ENCODE measurements around the gene USP10. TPM values are rescaled to one million over a fixed set of nuclear protein-coding genes. Genes with fewer than 3 reads are reported as not detected.

Gene USP10
- polyA plus RNA-seq, 2 of the 4 experiments (the other 2 are of a cell fraction): 61.5 to 93.5 TPM

- CTCF ChIA-PET: interaction anchor here (0.6 to 5.2 kb wide), 4 partner anchors 9 to 19 kb away, joined by 3 to 62 read pairs (median 4); partner anchors contain the start of gene KLHL36
- WGBS (ENCODE audit: missing lambda C conversion rate): 87% methylated on average over 7 of the region's 7 CpGs
Measured at GRCh38 chr16:84660973-84661372, 38.8 kb upstream of the USP10 start.

GRCh38 chr16:84661418-84662060 is 38.3 kb upstream of the USP10 start:
- 94% methylated on average over 50 of the region's 51 CpGs for WGBS (ENCODE audit: missing lambda C conversion rate)
- no peaks in the 10 kb centered on the region for H3K4me1 ChIP-seq
- H3K4me2 ChIP-seq: no peak overlapping the region
- DNase-seq (ENCODE audit: low read depth in 1 of 2, low spot score in 1 of 2): no peak
- no peak overlapping the region for H3K27ac ChIP-seq
- no peak overlapping the region for H3K4me3 ChIP-seq
- POLR2A ChIA-PET: no interaction called here
- ATAC-seq: no peak
- no peaks in the 10 kb centered on the region for H3K9me3 ChIP-seq
- CTCF ChIA-PET: interaction anchor here (0.6 to 5.2 kb wide), 7 partner anchors 12 to 251 kb away, joined by 3 to 62 read pairs (median 5); partner anchors contain the start of gene KLHL36
- FAIRE-seq: no peak
- TF ChIP-seq RAD21 (conservative IDR thresholded peaks at IDR 0.05 in 1 of 2, IDR thresholded peaks at IDR 0.05 in 1 of 2) (no peak), CEBPB (IDR thresholded peaks at IDR 0.05) (no peak), RCOR1 (IDR thresholded peaks at IDR 0.05; ENCODE audit: low read depth, low read length) (no peak), NFE2L2 (conservative IDR thresholded peaks at IDR 0.05; ENCODE audit: low read length) (no peak), ZSCAN20 (CRISPR knock-in tag; IDR thresholded peaks at IDR 0.05) (no peak), EHMT2 (IDR thresholded peaks at IDR 0.05; ENCODE audit: low read depth) (no peak), ESRRA (IDR thresholded peaks at IDR 0.05; ENCODE audit: borderline replicate concordance, low read length) (no peak), ELK1 (IDR thresholded peaks at IDR 0.05; ENCODE audit: low read depth, low read length) (no peak), HDAC2 (IDR thresholded peaks at IDR 0.05) (no peak), HEYL (CRISPR knock-in tag; IDR thresholded peaks at IDR 0.05) (no peak), RARB (CRISPR knock-in tag; IDR thresholded peaks at IDR 0.05) (no peak), FOXS1 (CRISPR knock-in tag; IDR thresholded peaks at IDR 0.05) (no peak), HOXB13 (CRISPR knock-in tag; IDR thresholded peaks at IDR 0.05; ENCODE audit: low read depth) (no peak), PHF8 (IDR thresholded peaks at IDR 0.05; ENCODE audit: borderline replicate concordance, low read depth) (no peak), JUN (IDR thresholded peaks at IDR 0.05) (no peak), POLR2A (IDR thresholded peaks at IDR 0.05; ENCODE audit: low read length) (no peak), EHF (CRISPR knock-in tag; IDR thresholded peaks at IDR 0.05) (no peak), KDM5A (IDR thresholded peaks at IDR 0.05) (no peak)

More at GRCh38 chr16:84660973-84661372, 38.8 kb upstream of the USP10 start:
- H3K27ac ChIP-seq: no peak overlapping the region
- DNase-seq (ENCODE audit: low read depth in 1 of 2, low spot score in 1 of 2) (no peak), ATAC-seq (no peak), FAIRE-seq (no peak)
- no peak overlapping the region for H3K4me3 ChIP-seq
- POLR2A ChIA-PET: no interaction called here
- H3K4me1 ChIP-seq: no peaks in the 10 kb centered on the region
- TF ChIP-seq TP53 (CRISPR knock-in tag; IDR thresholded peaks at IDR 0.05) (no peak), HES2 (IDR thresholded peaks at IDR 0.05) (no peak), BHLHE40 (IDR thresholded peaks at IDR 0.05; ENCODE audit: low read depth, low read length) (no peak), JUN (IDR thresholded peaks at IDR 0.05) (no peak), HDAC2 (IDR thresholded peaks at IDR 0.05) (no peak), ZFP36 (IDR thresholded peaks at IDR 0.05; ENCODE audit: borderline replicate concordance, partially characterized antibody) (no peak), HMGXB4 (CRISPR knock-in tag; IDR thresholded peaks at IDR 0.05; ENCODE audit: borderline replicate concordance) (no peak), KDM5A (IDR thresholded peaks at IDR 0.05) (no peak), HEYL (CRISPR knock-in tag; IDR thresholded peaks at IDR 0.05) (no peak), SREBF2 (IDR thresholded peaks at IDR 0.05) (no peak), ZSCAN20 (CRISPR knock-in tag; IDR thresholded peaks at IDR 0.05) (no peak), HOXA7 (CRISPR knock-in tag; IDR thresholded peaks at IDR 0.05) (no peak), RAD21 (conservative IDR thresholded peaks at IDR 0.05 in 1 of 2, IDR thresholded peaks at IDR 0.05 in 1 of 2) (no peak), ESRRA (IDR thresholded peaks at IDR 0.05; ENCODE audit: borderline replicate concordance, low read length) (no peak), REST (IDR thresholded peaks at IDR 0.05) (no peak)
- H3K9me3 ChIP-seq: no peaks in the 10 kb centered on the region
- no peak overlapping the region for H3K4me2 ChIP-seq

Measured in A549 (cell line).